Measurements from ENCODE around the gene ZNF385B.

- no peak for TF ChIP-seq TAF1 (IDR thresholded peaks at IDR 0.05; ENCODE audit: borderline replicate concordance, insufficient read depth, low read length)
- no peak for TF ChIP-seq REST (IDR thresholded peaks at IDR 0.05; ENCODE audit: insufficient read depth in 1 of 2, low read depth in 2 of 2, low read length in 2 of 2)
Observed at GRCh38 chr2:179467111-179467510, 394.3 kb downstream of the ZNF385B start.
